GM19193 (cell line): ENCODE results near the gene CCP110.

Experiments used
- POLR2A ChIP-seq: IDR thresholded peaks from 4 replicates; pipeline ENCODE4 v1.6.1; 2011; ENCODE audit not compliant: insufficient read depth, insufficient read length; ENCODE audit errors: extremely low read depth

CCP110 gene

GRCh38 chr16:19499006-19499405 is 24.7 kb upstream of the CCP110 start:
- no peak for TF ChIP-seq POLR2A

- TF ChIP-seq POLR2A, result no peak
These were observed 24.3 kb upstream of the CCP110 start for GRCh38 chr16:19499481-19499880.

GRCh38 chr16:19502395-19503131 is 21.2 kb upstream of the CCP110 start:
- no peak for TF ChIP-seq POLR2A

- TF ChIP-seq POLR2A, result no peak
These were observed 20.2 kb upstream of the CCP110 start for GRCh38 chr16:19503461-19504075.

GRCh38 chr16:19505600-19506303 is 18.0 kb upstream of the CCP110 start:
- TF ChIP-seq POLR2A, result no peak

GRCh38 chr16:19506965-19507364 is 16.8 kb upstream of the CCP110 start:
- TF ChIP-seq POLR2A, result no peak

- no peak for TF ChIP-seq POLR2A
These were observed 15.9 kb upstream of the CCP110 start for GRCh38 chr16:19507867-19508266.

GRCh38 chr16:19512297-19512696 is 11.4 kb upstream of the CCP110 start:
- TF ChIP-seq POLR2A, result no peak

- no peak for TF ChIP-seq POLR2A
These were observed 10.2 kb upstream of the CCP110 start for GRCh38 chr16:19513377-19514053.

GRCh38 chr16:19515757-19516156 is 8.0 kb upstream of the CCP110 start:
- no peak for TF ChIP-seq POLR2A

- no peak for TF ChIP-seq POLR2A
These were observed 6.2 kb upstream of the CCP110 start for GRCh38 chr16:19517424-19518089.

- TF ChIP-seq POLR2A, result no peak
These were observed 5.4 kb upstream of the CCP110 start for GRCh38 chr16:19518388-19518787.

GRCh38 chr16:19520861-19521331 is 2.8 kb upstream of the CCP110 start:
- TF ChIP-seq POLR2A, result no peak
